ENCODE results near the gene COBLL1.
A peak's percentile ranks its signal among the peaks of the same experiment; 100 is the strongest.
"Not testable (repeated sequence)": the region's sequence is repeated elsewhere in the genome, so short reads cannot be mapped to it uniquely, and the experiment has no call there.

Gene COBLL1

DNA sequence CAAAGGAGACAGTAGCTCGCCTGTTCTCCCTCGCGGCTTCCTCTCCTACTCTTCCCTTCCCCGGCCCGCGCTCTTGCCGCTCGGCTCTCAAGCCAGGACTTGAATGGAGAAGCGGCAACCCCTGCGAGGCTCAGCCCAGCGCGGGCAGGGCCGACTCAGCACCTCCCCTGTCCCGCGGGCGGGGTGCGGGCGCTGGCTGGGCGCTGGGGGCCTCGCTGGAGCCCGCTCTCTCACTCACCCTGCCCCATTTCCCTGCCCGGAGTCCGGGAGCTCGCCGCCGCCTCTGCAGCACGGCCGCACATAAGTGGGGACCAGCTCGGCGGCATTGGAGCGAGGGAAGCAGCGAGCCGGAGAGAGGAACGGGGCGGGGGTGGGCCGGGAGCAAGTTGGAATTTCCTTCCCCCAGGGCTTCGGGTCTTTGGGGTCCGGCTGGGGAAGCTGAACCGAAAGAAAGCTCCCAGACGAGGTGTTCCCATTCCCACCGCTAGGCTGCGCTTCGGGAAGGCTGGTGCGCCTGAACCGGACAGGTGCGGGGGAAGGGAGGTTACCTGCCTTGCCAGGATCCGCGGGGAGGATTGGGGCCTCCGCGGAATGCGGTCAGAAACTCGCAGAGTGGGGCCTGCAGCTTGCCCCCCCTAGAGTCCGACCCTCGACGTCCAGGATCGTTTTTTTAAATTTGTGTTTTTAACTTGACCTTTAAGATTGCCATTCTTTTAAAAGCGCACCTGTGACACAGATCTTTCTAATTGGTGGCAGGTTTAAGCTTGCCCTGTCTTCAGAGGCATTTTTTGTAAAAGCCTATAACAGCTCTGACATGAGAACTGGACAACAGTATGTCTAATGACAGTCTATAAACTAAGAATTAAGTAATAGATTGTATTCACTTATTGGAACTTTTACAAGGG is at the start of gene COBLL1:
Gene COBLL1 (minus strand): TSS at position 105 of the 905 bp plus-strand sequence. CDS start 627 bp downstream, outside the sequence.
- peak; percentile 12 to 62 for DNase-seq

- no peak for DNase-seq
These were observed 48.9 kb upstream of the COBLL1 start for GRCh38 chr2:164890544-164890943.

DNA sequence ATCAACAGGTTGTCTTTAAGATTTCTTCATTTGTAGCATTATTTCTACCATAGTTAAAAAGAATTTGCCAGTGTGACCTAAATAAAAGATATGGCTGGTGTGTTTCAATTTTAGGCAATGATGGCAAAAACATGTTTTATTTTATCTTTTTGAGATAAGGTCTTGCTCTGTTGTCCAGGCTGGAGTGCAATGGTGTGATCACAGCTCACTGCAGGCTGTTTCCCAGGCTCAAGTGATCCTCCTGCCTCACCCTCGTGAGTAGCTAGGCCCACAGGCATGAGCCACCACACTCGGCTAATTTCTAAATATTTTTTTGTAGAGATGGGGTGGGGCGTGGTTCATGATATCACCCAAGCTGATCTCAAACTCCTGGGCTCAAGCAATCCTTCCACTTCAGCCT is 47.0 kb upstream of the COBLL1 start:
- no peak for DNase-seq

DNA sequence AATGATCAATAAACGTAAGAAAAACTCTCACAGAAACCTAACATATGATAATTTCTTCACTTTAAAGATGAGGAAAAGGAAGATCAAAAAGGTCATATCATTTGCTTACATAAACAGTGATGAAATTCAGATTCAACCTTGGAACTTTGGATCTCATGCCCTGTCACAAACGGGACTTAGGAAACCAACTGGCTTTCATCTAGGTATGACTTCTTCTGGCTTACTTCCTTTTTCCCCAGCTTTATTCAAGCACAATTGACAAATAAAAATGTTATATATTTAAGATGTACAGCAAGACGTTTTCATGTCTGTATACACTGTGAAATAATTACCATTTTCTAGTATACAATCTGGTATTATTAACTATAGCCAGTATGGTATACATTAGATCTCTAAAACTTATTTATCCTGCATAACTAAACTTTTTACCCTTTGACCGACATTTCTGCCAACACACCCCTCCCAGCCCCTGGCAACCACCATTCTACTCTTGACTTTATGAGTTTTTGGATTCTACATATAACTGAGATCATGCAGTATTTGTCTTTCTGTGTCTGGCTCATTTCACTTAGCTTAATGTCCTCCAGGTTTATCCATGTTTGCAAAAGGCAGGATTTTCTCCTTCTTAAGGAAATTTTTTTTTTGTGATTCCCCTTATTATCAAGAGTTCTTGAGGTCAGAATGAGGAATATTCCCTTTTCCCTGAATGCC is 46.0 kb upstream of the COBLL1 start:
- no peak for DNase-seq

- DNase-seq = no peak
These were observed 40.7 kb upstream of the COBLL1 start for GRCh38 chr2:164882276-164882675.

GRCh38 chr2:164881524-164881923 is 39.9 kb upstream of the COBLL1 start:
- DNase-seq = no peak

- DNase-seq = no peak
These were observed 38.4 kb upstream of the COBLL1 start for GRCh38 chr2:164879901-164880535.

GRCh38 chr2:164877927-164878326 is 36.3 kb upstream of the COBLL1 start:
- no peak for DNase-seq

DNA sequence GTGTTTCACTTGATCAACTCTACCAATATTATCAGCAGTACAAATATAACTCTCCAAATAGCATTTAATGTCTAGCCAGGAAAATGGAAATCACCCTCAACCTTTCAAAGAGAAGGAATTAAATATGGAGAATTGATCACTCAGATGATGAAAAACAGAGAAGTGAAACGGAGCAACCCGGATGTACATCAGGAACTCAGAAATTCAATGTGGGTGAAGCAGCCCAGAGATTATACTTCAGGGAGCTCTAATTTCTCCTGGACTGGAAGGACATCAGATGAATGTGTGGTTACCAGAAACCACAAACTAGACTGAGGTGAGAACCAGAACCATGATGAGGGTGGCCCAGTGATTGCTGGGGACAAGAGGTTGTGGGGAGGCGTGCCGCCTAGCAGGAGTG is 35.5 kb upstream of the COBLL1 start:
- DNase-seq = no peak

GRCh38 chr2:164875334-164876205 is 33.9 kb upstream of the COBLL1 start:
- no peak for DNase-seq

GRCh38 chr2:164873210-164873908 is 31.7 kb upstream of the COBLL1 start:
- DNase-seq = no peak

DNA sequence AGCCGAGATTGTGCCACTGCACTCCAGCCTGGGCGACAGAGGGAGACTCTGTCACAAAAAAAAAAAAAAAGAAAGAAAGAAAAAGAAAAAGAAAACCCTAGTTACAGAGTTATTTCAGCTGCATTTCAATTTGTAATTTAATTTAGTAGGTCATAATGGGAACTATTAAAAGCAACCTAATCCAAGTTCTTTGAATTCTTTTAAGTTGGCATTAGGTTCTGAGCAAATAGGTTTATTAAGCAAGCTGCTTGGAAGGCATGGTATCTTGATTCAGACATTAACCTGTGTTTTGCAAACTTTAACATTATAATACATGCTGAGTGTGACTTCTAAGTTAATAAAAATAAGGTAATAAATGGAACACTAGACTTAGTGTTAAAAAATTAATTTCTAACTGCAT is 29.8 kb upstream of the COBLL1 start:
- no peak for DNase-seq

- no peak for DNase-seq
These were observed 27.8 kb upstream of the COBLL1 start for GRCh38 chr2:164869420-164869772.

GRCh38 chr2:164868563-164869419 is 27.2 kb upstream of the COBLL1 start:
- DNase-seq = no peak

- DNase-seq = no peak
These were observed 26.3 kb upstream of the COBLL1 start for GRCh38 chr2:164867779-164868397.

DNA sequence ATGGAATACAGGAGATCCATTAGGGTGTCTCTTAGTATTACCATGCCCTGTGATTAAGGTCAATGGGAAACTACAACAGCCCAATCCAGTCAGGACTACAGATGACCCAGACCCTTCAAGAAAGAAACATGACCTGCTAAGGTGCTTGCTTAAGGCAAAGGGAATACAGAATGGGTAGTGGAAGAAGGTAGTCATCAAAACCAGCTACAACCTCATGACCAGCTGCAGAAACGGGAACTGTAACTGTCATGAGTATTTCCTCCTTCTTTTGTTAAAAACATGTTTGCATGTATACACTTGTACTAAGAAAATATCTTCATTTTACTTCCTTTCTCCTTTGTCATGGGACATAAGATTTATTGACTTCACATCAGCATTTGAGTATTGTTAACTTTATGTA is 24.8 kb upstream of the COBLL1 start:
- not testable (repeated sequence) for DNase-seq

GRCh38 chr2:164860694-164861042 is 19.0 kb upstream of the COBLL1 start:
- DNase-seq = no peak

GRCh38 chr2:164859906-164860693 is 18.5 kb upstream of the COBLL1 start:
- DNase-seq = not testable (repeated sequence)

DNA sequence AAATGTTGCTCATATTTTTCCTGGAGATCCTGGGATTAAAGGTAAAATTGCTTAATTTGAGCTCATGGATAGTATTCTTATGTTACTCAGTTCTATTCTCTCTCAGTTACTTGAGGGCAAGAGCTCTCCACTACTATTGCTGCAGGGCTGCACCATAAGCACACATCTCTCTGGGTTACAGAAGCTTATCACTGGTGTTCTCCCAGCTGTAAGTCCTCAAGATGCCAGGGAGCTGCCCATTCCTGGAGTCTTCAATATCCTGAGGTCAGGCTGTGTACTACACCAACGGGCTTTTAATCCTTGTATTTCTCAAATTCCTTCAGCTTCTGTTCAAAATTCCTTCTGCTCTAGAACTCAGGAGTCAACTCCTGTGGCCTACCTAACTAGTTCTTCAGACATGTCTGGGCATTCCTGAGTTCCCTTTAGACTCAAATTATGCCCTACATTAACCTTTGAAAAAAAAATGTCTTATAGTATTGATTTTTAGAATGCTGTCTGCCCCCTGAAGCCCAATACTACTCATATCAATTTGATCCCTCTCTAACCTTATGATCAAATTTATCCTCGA is 17.7 kb upstream of the COBLL1 start:
- DNase-seq = no peak
